NOMO-1 treated with dmso at 0.1 percent for 144 hours (cell line): Measurements from ENCODE around the gene MARVELD3.
"Not testable (repeated sequence)": the region's sequence is repeated elsewhere in the genome, so short reads cannot be mapped to it uniquely, and the experiment has no call there.

ENCODE experiments used
- DNase-seq: peaks from one replicate; lab custom pipeline; 2025; ENCODE audit not compliant: unreplicated experiment; lab: John Stamatoyannopoulos, UW

Gene MARVELD3

GRCh38 chr16:71626018-71626857 lies at the start of gene MARVELD3:
TSS of gene MARVELD3 (plus strand) at chr16:71626184. CDS start at chr16:71626230, 46 bp downstream.
- no peak for DNase-seq

GRCh38 chr16:71576971-71577370 lies 49.0 kb upstream of the MARVELD3 start, which contains the start of gene TAT:
TSS of gene TAT (minus strand) at chr16:71577092. CDS start at chr16:71576415, 677 bp downstream.
- no peak for DNase-seq

GRCh38 chr16:71582553-71582848 lies 43.5 kb upstream of the MARVELD3 start:
- not testable (repeated sequence) for DNase-seq

GRCh38 chr16:71584543-71585317 lies 41.3 kb upstream of the MARVELD3 start:
- DNase-seq, result no peak

- DNase-seq, result no peak
These were observed 40.7 kb upstream of the MARVELD3 start for GRCh38 chr16:71585318-71585703.

- not testable (repeated sequence) for DNase-seq
These were observed 36.6 kb upstream of the MARVELD3 start for GRCh38 chr16:71589334-71589733.

- not testable (repeated sequence) for DNase-seq
These were observed 35.9 kb upstream of the MARVELD3 start for GRCh38 chr16:71590071-71590470.

GRCh38 chr16:71590584-71590983 lies 35.4 kb upstream of the MARVELD3 start:
- DNase-seq, result no peak

- no peak for DNase-seq
These were observed 34.1 kb upstream of the MARVELD3 start for GRCh38 chr16:71591917-71592316.

- DNase-seq, result no peak
These were observed 32.7 kb upstream of the MARVELD3 start for GRCh38 chr16:71593048-71593999.

- DNase-seq, result no peak
These were observed 31.9 kb upstream of the MARVELD3 start for GRCh38 chr16:71594000-71594646.

GRCh38 chr16:71595340-71595826 lies 30.6 kb upstream of the MARVELD3 start:
- DNase-seq, result not testable (repeated sequence)

GRCh38 chr16:71598426-71598825 lies 27.6 kb upstream of the MARVELD3 start:
- not testable (repeated sequence) for DNase-seq

GRCh38 chr16:71600822-71601221 lies 25.2 kb upstream of the MARVELD3 start:
- DNase-seq, result no peak

- no peak for DNase-seq
These were observed 16.9 kb upstream of the MARVELD3 start for GRCh38 chr16:71609066-71609465.

- no peak for DNase-seq
These were observed 15.5 kb upstream of the MARVELD3 start for GRCh38 chr16:71610447-71610846.

GRCh38 chr16:71610936-71611871 lies 14.8 kb upstream of the MARVELD3 start:
- DNase-seq, result peak; percentile 20

- DNase-seq, result not testable (repeated sequence)
These were observed 11.0 kb upstream of the MARVELD3 start for GRCh38 chr16:71614956-71615355.

- no peak for DNase-seq
These were observed 7.6 kb upstream of the MARVELD3 start for GRCh38 chr16:71618429-71618828.
